Inferior parietal cortex (tissue), 1 donor: ENCODE measurements around the gene CMSS1.
"Not testable (repeated sequence)": the region's sequence is repeated elsewhere in the genome, so short reads cannot be mapped to it uniquely, and the experiment has no call there.

Experiments used
- DNase-seq: peaks from one replicate; pipeline ENCODE4 v3.0.0-alpha.2; 2016; ENCODE audit errors: extremely low spot score

CMSS1 gene

GRCh38 chr3:100081986-100082692 lies 264.5 kb downstream of the CMSS1 start:
- DNase-seq = no peak

GRCh38 chr3:100082714-100083113 lies 265.1 kb downstream of the CMSS1 start:
- DNase-seq = no peak

- DNase-seq = no peak
These were observed 265.5 kb downstream of the CMSS1 start for GRCh38 chr3:100083209-100083608.

- DNase-seq = no peak
These were observed 266.6 kb downstream of the CMSS1 start for GRCh38 chr3:100084100-100084806.

- no peak for DNase-seq
These were observed 268.7 kb downstream of the CMSS1 start for GRCh38 chr3:100086401-100086800.

- no peak for DNase-seq
These were observed 269.5 kb downstream of the CMSS1 start for GRCh38 chr3:100087198-100087597.

- no peak for DNase-seq
These were observed 271.2 kb downstream of the CMSS1 start for GRCh38 chr3:100088735-100089368.

GRCh38 chr3:100089812-100090668 lies 272.4 kb downstream of the CMSS1 start:
- no peak for DNase-seq

GRCh38 chr3:100090669-100091005 lies 273.0 kb downstream of the CMSS1 start:
- DNase-seq = no peak

GRCh38 chr3:100093831-100094230 lies 276.2 kb downstream of the CMSS1 start:
- no peak for DNase-seq

GRCh38 chr3:100096286-100096685 lies 278.6 kb downstream of the CMSS1 start:
- not testable (repeated sequence) for DNase-seq

- no peak for DNase-seq
These were observed 279.2 kb downstream of the CMSS1 start for GRCh38 chr3:100096866-100097265.

- no peak for DNase-seq
These were observed 280.5 kb downstream of the CMSS1 start for GRCh38 chr3:100097919-100098783.

GRCh38 chr3:100098784-100099070 lies 281.1 kb downstream of the CMSS1 start:
- DNase-seq = no peak

- DNase-seq = no peak
These were observed 282.0 kb downstream of the CMSS1 start for GRCh38 chr3:100099621-100100020.

GRCh38 chr3:100100425-100100824 lies 282.8 kb downstream of the CMSS1 start:
- no peak for DNase-seq

GRCh38 chr3:100102757-100103156 lies 285.1 kb downstream of the CMSS1 start:
- no peak for DNase-seq

- DNase-seq = no peak
These were observed 286.1 kb downstream of the CMSS1 start for GRCh38 chr3:100103558-100104441.

- DNase-seq = no peak
These were observed 286.8 kb downstream of the CMSS1 start for GRCh38 chr3:100104442-100104798.

- no peak for DNase-seq
These were observed 287.3 kb downstream of the CMSS1 start for GRCh38 chr3:100104817-100105413.
